Subcutaneous adipose tissue (tissue), 4 donors: ENCODE measurements around the gene SOBP. TPM values are rescaled to one million over a fixed set of nuclear protein-coding genes. Genes with fewer than 3 reads are reported as not detected.

ENCODE experiments used
- total RNA-seq, 4 donors: library from RNA; depleted of rRNA; stranded (reverse); fragments of >200 nt; gene quantifications; one replicate each; pipeline ENCODE4 v1.1.0, GENCODE V29; 2016
- TF ChIP-seq, protein P1 (sequence below): fragments of 450-650 bp; IDR thresholded peaks from one replicate; pipeline ENCODE4 v1.5.1; 2016; ENCODE audit warnings: low read depth, mild to moderate bottlenecking, control low read depth, antibody characterized with exemption, moderate library complexity

The SOBP gene
- total RNA-seq, 4 donors from 2014 or later: 4.0 to 7.5 (median 5.5) TPM

DNA sequence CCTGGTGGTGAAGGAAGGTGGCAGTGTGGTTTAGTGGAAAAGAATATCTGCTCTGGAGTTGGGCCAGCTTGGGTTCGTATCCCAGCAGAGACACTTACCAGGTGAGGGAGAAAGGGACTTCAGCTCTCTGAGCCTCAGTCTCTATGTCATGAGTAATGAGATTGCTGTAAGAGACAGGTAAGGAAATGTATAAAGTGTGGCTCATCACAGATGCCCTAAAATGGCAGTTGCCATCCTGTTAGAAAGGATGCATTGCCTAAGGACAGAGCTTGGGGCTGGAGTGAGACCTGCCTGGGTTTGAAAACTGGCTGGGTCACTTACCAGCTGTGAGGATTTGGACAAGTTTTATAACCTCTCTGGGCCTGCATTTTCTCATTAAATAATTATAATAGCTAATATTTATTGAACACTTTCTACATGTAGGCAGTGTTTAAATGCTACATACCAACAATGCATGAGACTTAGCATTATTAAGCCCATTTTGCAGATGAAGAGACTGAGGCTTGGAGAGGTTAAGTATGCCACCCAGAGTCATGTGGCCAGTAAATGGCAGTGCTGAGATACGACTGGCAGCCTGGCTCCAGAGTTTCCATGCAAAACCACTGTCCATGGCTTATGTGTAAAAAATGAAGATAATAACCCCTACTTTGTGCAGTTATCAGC, 157.0 kb downstream of the SOBP start:
- TF ChIP-seq, protein P1, sequence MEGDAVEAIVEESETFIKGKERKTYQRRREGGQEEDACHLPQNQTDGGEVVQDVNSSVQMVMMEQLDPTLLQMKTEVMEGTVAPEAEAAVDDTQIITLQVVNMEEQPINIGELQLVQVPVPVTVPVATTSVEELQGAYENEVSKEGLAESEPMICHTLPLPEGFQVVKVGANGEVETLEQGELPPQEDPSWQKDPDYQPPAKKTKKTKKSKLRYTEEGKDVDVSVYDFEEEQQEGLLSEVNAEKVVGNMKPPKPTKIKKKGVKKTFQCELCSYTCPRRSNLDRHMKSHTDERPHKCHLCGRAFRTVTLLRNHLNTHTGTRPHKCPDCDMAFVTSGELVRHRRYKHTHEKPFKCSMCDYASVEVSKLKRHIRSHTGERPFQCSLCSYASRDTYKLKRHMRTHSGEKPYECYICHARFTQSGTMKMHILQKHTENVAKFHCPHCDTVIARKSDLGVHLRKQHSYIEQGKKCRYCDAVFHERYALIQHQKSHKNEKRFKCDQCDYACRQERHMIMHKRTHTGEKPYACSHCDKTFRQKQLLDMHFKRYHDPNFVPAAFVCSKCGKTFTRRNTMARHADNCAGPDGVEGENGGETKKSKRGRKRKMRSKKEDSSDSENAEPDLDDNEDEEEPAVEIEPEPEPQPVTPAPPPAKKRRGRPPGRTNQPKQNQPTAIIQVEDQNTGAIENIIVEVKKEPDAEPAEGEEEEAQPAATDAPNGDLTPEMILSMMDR: no peak

DNA sequence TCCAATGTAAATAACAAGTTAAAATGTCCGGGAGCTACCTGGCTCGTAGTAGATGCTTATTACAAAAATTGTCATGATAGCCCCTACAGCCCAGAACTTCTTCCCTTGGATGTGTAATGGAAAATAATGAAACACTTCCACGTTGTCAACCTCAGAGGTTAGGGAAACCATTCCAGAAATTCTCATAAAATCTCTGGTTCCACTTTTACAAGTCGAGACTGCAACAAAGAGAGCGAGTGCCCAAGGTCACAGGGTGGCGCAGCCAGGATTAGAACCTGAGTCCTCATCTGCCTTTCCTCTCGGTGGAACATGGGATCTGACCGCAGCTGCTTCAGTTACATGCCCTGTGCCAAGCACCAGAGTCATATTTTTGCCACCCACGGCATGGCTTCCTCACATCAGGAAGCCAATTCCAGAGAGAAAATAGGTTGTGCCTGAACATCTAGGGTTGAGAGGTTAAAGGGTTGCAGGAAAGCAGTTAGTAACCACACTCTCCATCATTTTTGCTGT, 157.6 kb downstream of the SOBP start:
- TF ChIP-seq, protein P1: no peak

DNA sequence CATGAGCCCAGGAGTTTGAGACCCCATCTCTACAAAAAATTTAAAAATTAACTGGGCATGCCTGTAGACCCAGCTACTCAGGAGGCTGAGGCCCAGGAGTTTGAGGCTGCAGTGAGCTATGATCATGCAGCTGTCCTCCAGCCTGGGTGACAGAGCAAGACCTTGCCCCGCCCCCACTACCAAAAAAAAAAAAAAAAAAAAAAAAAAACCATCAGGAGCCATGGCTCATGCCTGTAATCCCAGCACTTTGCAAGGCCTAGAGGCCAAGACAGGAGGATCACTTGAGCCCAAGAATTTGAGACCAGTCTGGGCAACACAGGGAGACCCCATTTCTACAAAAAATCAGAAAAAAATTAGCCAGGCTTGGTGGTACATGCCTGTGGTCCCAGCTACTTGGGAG, 159.1 kb downstream of the SOBP start:
- TF ChIP-seq, protein P1: no peak

DNA sequence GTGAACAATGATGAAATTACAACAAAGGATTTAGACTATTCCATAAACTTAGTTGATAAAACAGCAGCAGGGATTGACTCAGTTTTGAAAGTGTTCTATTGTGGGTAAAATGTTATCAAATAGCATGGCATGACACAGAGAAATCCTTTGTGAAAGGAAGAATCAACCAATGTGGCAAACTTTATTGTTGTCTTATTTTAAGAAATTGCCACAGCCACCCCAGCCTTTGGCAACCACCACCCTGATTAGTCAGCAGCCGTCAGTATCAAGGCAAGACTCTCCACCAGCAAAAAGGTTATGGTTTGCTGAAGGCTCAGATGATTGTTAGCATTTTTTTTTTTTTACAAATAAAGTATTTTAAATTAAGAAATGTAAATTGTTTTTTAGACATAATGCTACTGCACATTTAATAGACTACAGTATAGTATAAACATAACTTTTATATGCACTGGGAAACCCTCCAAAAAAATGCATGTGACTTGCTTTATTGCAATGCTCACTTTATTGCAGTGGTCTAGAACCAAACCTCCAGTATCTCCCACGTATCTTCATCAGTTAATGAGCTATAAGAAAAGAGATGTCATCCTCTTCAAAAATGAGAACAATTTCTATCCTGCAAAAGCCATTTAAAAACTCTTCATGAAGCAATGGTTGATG, 162.7 kb downstream of the SOBP start:
- TF ChIP-seq, protein P1: no peak

DNA sequence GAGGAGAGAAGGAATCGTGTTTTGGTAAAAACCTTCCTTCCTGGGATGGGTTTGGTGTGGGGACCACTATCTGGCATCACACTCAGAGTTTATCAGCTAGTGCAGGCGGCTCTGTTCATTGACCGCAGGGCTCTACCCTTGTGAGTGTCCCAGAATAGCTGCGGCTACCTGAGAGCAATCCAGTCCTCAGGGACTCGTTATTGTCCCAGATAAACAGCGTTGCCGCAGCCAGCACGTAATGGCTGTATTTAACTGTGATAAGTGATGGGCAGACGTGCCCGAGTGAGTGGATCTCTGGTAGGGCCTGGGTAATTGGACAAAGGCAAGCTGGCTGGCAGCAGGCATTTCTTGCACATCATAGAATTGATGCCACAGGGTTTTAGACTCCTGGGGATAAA, 163.3 kb downstream of the SOBP start:
- TF ChIP-seq, protein P1: no peak

DNA sequence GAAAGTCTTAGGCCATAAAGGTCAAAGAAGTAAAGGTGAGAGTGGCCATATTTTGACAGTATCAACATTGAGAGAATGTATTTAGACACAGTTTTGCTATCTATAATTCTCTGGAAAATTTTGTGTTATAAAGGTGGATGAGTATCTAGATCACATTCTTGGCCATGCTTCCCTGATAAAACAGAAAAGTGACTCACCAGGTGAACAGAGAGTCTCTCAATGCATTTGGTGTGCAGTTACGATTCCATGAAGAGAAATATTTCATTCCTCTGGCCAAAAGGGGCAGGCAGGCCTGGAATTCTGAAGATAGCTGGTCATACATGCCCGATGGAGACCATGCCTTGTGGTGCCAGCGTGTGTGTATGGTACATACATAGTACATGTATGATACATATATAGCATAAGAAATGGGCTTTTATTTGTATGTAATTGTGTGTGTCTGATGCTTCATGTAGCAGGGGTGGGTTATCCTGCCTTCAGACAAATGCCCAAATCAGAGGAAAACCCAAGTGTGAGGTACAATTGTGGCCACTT, 164.0 kb downstream of the SOBP start:
- TF ChIP-seq, protein P1: no peak

DNA sequence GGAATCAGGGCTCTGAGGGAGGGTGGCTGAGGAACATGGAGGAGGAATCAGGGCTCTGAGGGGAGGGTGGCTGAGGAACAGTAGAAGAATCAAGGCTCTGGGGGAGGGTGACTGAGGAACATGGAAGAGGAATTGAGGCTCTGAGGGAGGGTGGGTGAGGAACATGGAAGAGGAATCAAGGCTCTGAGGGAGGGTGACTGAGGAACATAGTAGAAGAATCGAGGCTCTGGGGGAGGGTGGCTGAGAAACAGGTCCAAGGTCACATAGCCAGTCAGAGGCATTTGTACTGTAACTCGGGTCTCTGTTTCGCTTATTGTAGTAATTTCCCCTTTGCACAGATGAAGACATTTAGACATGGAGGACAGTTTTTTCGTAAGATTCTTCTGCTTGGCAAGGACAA, 164.8 kb downstream of the SOBP start:
- TF ChIP-seq, protein P1: no peak
